CD4-positive, alpha-beta T cell (primary cell): ENCODE data around the gene PRSS48. TPM values are rescaled to one million over a fixed set of nuclear protein-coding genes. Genes with fewer than 3 reads are reported as not detected.

Source experiments
- ATAC-seq: fragments of 200-7000 bp; cut with Tn5 transposase; one replicate; pipeline ENCODE4 v1.10.0; 2022; ENCODE audit warnings: mild to moderate bottlenecking; ENCODE audit not compliant: poor library complexity
- CTCF ChIA-PET: fragments of 350-600 bp; sonication (Branson Sonifier 250); formaldehyde crosslinking; loops from one replicate; lab custom pipeline; 2021; ENCODE audit warnings: antibody characterized with exemption, inconsistent platforms; lab: Charles Lee
- POLR2A ChIA-PET: fragments of 350-600 bp; sonication (Branson Sonifier 250); formaldehyde crosslinking; loops from one replicate; lab custom pipeline; 2021; ENCODE audit warnings: antibody characterized with exemption, inconsistent platforms; lab: Charles Lee
- DNase-seq, 14 experiments: peaks; one replicate each; pipeline ENCODE4 v3.0.0-alpha.2; 2013 to 2020; ENCODE audit warnings: mixed read lengths in 2 of 14
- H3K27ac ChIP-seq, 2 donors: one replicate each; pipeline versions ENCODE4 v1.5.1 to v1.7.0; 2013; ENCODE audit warnings: low read length in 2 of 2, low read depth in 1 of 2, mild to moderate bottlenecking in 1 of 2
- H3K27me3 ChIP-seq, 2 experiments: 1 replicate in 1 of 2; 2 replicates in 1 of 2; pipeline versions ENCODE4 v1.6.1 to v1.7.0; 2013; ENCODE audit warnings: low read length in 2 of 2, control low read depth in 1 of 2, mild to moderate bottlenecking in 1 of 2, moderate library complexity in 1 of 2; ENCODE audit not compliant: insufficient read depth in 2 of 2, control insufficient read depth in 1 of 2
- H3K36me3 ChIP-seq: one replicate; pipeline ENCODE4 v1.6.1; 2013; ENCODE audit warnings: low read length, control low read depth; ENCODE audit not compliant: insufficient read depth
- H3K4me1 ChIP-seq: one replicate; pipeline ENCODE4 v1.6.1; 2013; ENCODE audit warnings: low read length, control low read depth; ENCODE audit not compliant: insufficient read depth
- H3K4me3 ChIP-seq: one replicate; pipeline ENCODE4 v1.5.1; 2013; ENCODE audit warnings: mild to moderate bottlenecking, low read length, moderate library complexity
- H3K9me3 ChIP-seq, 2 experiments: 1 replicate in 1 of 2; 2 replicates in 1 of 2; pipeline versions ENCODE4 v1.6.1 to v1.7.0; 2013; ENCODE audit warnings: low read length in 2 of 2, mild to moderate bottlenecking in 2 of 2, control low read depth in 1 of 2, moderate library complexity in 1 of 2; ENCODE audit not compliant: control insufficient read depth in 1 of 2, insufficient read depth in 1 of 2
- H3K27ac Mint-ChIP-seq: one replicate; pipeline ENCODE4 v1.8.0; 2020; ENCODE audit warnings: mixed read lengths
- H3K27me3 Mint-ChIP-seq: one replicate; pipeline ENCODE4 v1.8.0; 2021; ENCODE audit warnings: mixed read lengths
- H3K36me3 Mint-ChIP-seq: one replicate; pipeline ENCODE4 v1.8.0; 2021; ENCODE audit warnings: low read depth, mixed read lengths
- H3K4me1 Mint-ChIP-seq: one replicate; pipeline ENCODE4 v1.8.0; 2021; ENCODE audit warnings: low read depth, mixed read lengths
- H3K4me3 Mint-ChIP-seq: one replicate; pipeline ENCODE4 v1.8.0; 2020; ENCODE audit warnings: mild to moderate bottlenecking, mixed read lengths
- H3K9me3 Mint-ChIP-seq: one replicate; pipeline ENCODE4 v1.8.0; 2020; ENCODE audit warnings: mixed read lengths
- CTCF ChIP-seq: fragments of 200-600 bp; IDR thresholded peaks from one replicate; pipeline ENCODE4 v1.8.0; 2022; ENCODE audit warnings: antibody characterized with exemption, mild to moderate bottlenecking
- intact Hi-C, 2 experiments: fragments of 100-400 bp; cut with DNase I in 1 of 2; cut with micrococcal nuclease in 1 of 2; formaldehyde crosslinking; loops; one replicate each; pipeline versions ENCODE4 v1.15.1 to v1.9.0; 2023 to 2025; cut with DNase I, micrococcal nuclease
- total RNA-seq, 174 experiments: library from RNA in 2 of 174; stranded (reverse) in 2 of 174; gene quantifications; one replicate each; pipeline ENCODE4 v1.2.3 and lab custom pipeline; 2021 to 2026

PRSS48 gene
- total RNA-seq, 2 experiments from 2014 or later, result not detected

GRCh38 chr4:151339467-151339866 is 62.5 kb downstream of the PRSS48 start:
- no peak overlapping the region for H3K4me3 Mint-ChIP-seq
- TF ChIP-seq CTCF, result no peak

GRCh38 chr4:151340751-151341385 is 63.9 kb downstream of the PRSS48 start:
- Histone ChIP-seq H3K4me3 (no peak overlapping the region), H3K4me1 (no peaks in the 10 kb centered on the region), H3K27me3 (no peaks in the 10 kb centered on the region), H3K9me3 (no peaks in the 10 kb centered on the region), H3K36me3 (no peaks in the 10 kb centered on the region), H3K27ac (no peak overlapping the region)
- no peak for TF ChIP-seq CTCF
- CTCF ChIA-PET, result interaction anchor here (0.6 kb wide), 1 partner anchor 84 kb away, joined by 3 read pairs; no protein-coding TSS in a partner anchor
- no peak overlapping the region for H3K27ac Mint-ChIP-seq
- intact Hi-C loops, result no loop called here
- no peaks in the 10 kb centered on the region for H3K9me3 Mint-ChIP-seq
- ATAC-seq (no peak), DNase-seq (no peak)
- no peaks in the 10 kb centered on the region for H3K36me3 Mint-ChIP-seq
- H3K4me1 Mint-ChIP-seq, result no peaks in the 10 kb centered on the region
- no peak overlapping the region for H3K4me3 Mint-ChIP-seq
- POLR2A ChIA-PET, result no interaction called here
- peaks cover 24% of the 10 kb centered on the region for H3K27me3 Mint-ChIP-seq

More at GRCh38 chr4:151339467-151339866, 62.5 kb downstream of the PRSS48 start:
- H3K9me3 ChIP-seq, result no peaks in the 10 kb centered on the region
- H3K27me3 Mint-ChIP-seq, result peaks cover 28% of the 10 kb centered on the region
- CTCF ChIA-PET, result no interaction called here
- ATAC-seq, result no peak
- no peak overlapping the region for H3K27ac ChIP-seq
- H3K36me3 ChIP-seq, result no peaks in the 10 kb centered on the region
- intact Hi-C loops, result no loop called here
- H3K4me1 ChIP-seq, result no peaks in the 10 kb centered on the region
- H3K27ac Mint-ChIP-seq, result no peak overlapping the region
- H3K9me3 Mint-ChIP-seq, result no peaks in the 10 kb centered on the region
- H3K36me3 Mint-ChIP-seq, result no peaks in the 10 kb centered on the region
- no peaks in the 10 kb centered on the region for H3K4me1 Mint-ChIP-seq
- H3K27me3 ChIP-seq, result no peaks in the 10 kb centered on the region
- DNase-seq, result no peak
- POLR2A ChIA-PET, result no interaction called here
- H3K4me3 ChIP-seq, result no peak overlapping the region

Other genes with a start within 250 kb of the PRSS48 start
- gene RPS3A, start 177.5 kb upstream of the PRSS48 start, total RNA-seq, result 1,000 to 10,000 TPM; 3,925 to 4,071 TPM
- gene SH3D19, start 48.4 kb downstream of the PRSS48 start, total RNA-seq, result under 1 TPM in 1 of 2 experiments, not detected in 1; 0.27 TPM
- gene FHIP1A, start 132.0 kb downstream of the PRSS48 start, total RNA-seq, result 1 to 10 TPM; 2.4 to 3.2 TPM